ENCODE measurements around the gene NDP. TPM values are rescaled to one million over a fixed set of nuclear protein-coding genes. Genes with fewer than 3 reads are reported as not detected.
"Not testable (repeated sequence)": the region's sequence is repeated elsewhere in the genome, so short reads cannot be mapped to it uniquely, and the experiment has no call there.

NDP gene
- total RNA-seq, 1 donor from 2014 or later: 3.5 TPM

GRCh38 chrX:43971966-43972961 lies 926 bp downstream of the NDP start:
- no peak for DNase-seq (ENCODE audit: low read depth)

GRCh38 chrX:43970528-43970927 lies 2.7 kb downstream of the NDP start:
- no peak for DNase-seq (ENCODE audit: low read depth)

- DNase-seq (ENCODE audit: low read depth): peak; percentile 85
Observed at GRCh38 chrX:43969504-43970501, 3.4 kb downstream of the NDP start.

- no peak for DNase-seq (ENCODE audit: low read depth)
Observed at GRCh38 chrX:43968359-43968781, 4.8 kb downstream of the NDP start.

- no peak for DNase-seq (ENCODE audit: low read depth)
Observed at GRCh38 chrX:43964936-43965335, 8.3 kb downstream of the NDP start.

- DNase-seq (ENCODE audit: low read depth): no peak
Observed at GRCh38 chrX:43963726-43964125, 9.5 kb downstream of the NDP start.

- no peak for DNase-seq (ENCODE audit: low read depth)
Observed at GRCh38 chrX:43962636-43963035, 10.6 kb downstream of the NDP start.

GRCh38 chrX:43961699-43962098 lies 11.5 kb downstream of the NDP start:
- no peak for DNase-seq (ENCODE audit: low read depth)

GRCh38 chrX:43958529-43958928 lies 14.7 kb downstream of the NDP start:
- peak; percentile 84 for DNase-seq (ENCODE audit: low read depth)

GRCh38 chrX:43956034-43956433 lies 17.2 kb downstream of the NDP start:
- no peak for DNase-seq (ENCODE audit: low read depth)

GRCh38 chrX:43953218-43953617 lies 20.0 kb downstream of the NDP start:
- DNase-seq (ENCODE audit: low read depth): no peak

GRCh38 chrX:43949669-43950068 lies 23.5 kb downstream of the NDP start:
- peak; percentile 17 for DNase-seq (ENCODE audit: low read depth)

- DNase-seq (ENCODE audit: low read depth): peak; percentile 22
Observed at GRCh38 chrX:43940816-43941474, 32.2 kb downstream of the NDP start.

GRCh38 chrX:43939187-43939926 lies 33.8 kb downstream of the NDP start:
- no peak for DNase-seq (ENCODE audit: low read depth)

- DNase-seq (ENCODE audit: low read depth): not testable (repeated sequence)
Observed at GRCh38 chrX:43922032-43922431, 51.2 kb downstream of the NDP start.

GRCh38 chrX:43910772-43911171 lies 62.4 kb downstream of the NDP start:
- not testable (repeated sequence) for DNase-seq (ENCODE audit: low read depth)

GRCh38 chrX:43910012-43910411 lies 63.2 kb downstream of the NDP start:
- no peak for DNase-seq (ENCODE audit: low read depth)

- no peak for DNase-seq (ENCODE audit: low read depth)
Observed at GRCh38 chrX:43909141-43909540, 64.0 kb downstream of the NDP start.

GRCh38 chrX:43899878-43900815 lies 73.0 kb downstream of the NDP start:
- DNase-seq (ENCODE audit: low read depth): no peak
